Measurements from ENCODE around the gene TMED1.
"Not testable (repeated sequence)": the region's sequence is repeated elsewhere in the genome, so short reads cannot be mapped to it uniquely, and the experiment has no call there.

TMED1 gene, protein sequence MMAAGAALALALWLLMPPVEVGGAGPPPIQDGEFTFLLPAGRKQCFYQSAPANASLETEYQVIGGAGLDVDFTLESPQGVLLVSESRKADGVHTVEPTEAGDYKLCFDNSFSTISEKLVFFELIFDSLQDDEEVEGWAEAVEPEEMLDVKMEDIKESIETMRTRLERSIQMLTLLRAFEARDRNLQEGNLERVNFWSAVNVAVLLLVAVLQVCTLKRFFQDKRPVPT

GRCh38 chr19:10835754-10836478 lies at the start of gene TMED1:
TMED1 (minus strand) TSS chr19:10836212; CDS start chr19:10836191, 21 bp downstream.
- Histone ChIP-seq H3K27me3 (ENCODE audit: control insufficient read depth in 1 of 2, insufficient read depth in 2 of 2, low read length in 2 of 2) (no peaks in the 10 kb centered on the region), H3K27ac (ENCODE audit: low read depth, low read length) (peak within 1 kb of the TSS; percentile 99), H3K36me3 (ENCODE audit: control insufficient read depth in 1 of 2, insufficient read depth in 2 of 2, low read length in 2 of 2) (peaks cover 9 to 27% of the 10 kb centered on the region in 2 donors), H3K4me1 (ENCODE audit: control insufficient read depth in 1 of 2, insufficient read depth in 2 of 2, low read length in 2 of 2) (peaks cover 5 to 15% of the 10 kb centered on the region in 2 donors), H3K9ac (ENCODE audit: low read depth in 1 of 2, low read length in 2 of 2) (peak within 1 kb of the TSS; percentile 84 to 87), H3K4me3 (ENCODE audit: low read depth in 1 of 2, low read length in 2 of 2) (peak within 1 kb of the TSS; percentile 80 to 83), H3K9me3 (ENCODE audit: control insufficient read depth in 1 of 2, low read length in 2 of 2) (peaks cover 0 to 4% of the 10 kb centered on the region in 2 donors)

- Histone ChIP-seq H3K4me1 (ENCODE audit: control insufficient read depth in 1 of 2, insufficient read depth in 2 of 2, low read length in 2 of 2) (peaks cover 0 to 6% of the 10 kb centered on the region in 2 donors), H3K27me3 (ENCODE audit: control insufficient read depth in 1 of 2, insufficient read depth in 2 of 2, low read length in 2 of 2) (no peaks in the 10 kb centered on the region), H3K27ac (ENCODE audit: low read depth, low read length) (no peak overlapping the region), H3K4me3 (ENCODE audit: low read depth in 1 of 2, low read length in 2 of 2) (no peak overlapping the region), H3K36me3 (ENCODE audit: control insufficient read depth in 1 of 2, insufficient read depth in 2 of 2, low read length in 2 of 2) (no peaks in the 10 kb centered on the region), H3K9me3 (ENCODE audit: control insufficient read depth in 1 of 2, low read length in 2 of 2) (no peaks in the 10 kb centered on the region), H3K9ac (ENCODE audit: low read depth in 1 of 2, low read length in 2 of 2) (no peak overlapping the region)
These were observed 49.5 kb upstream of the TMED1 start for GRCh38 chr19:10885201-10886169.

DNA sequence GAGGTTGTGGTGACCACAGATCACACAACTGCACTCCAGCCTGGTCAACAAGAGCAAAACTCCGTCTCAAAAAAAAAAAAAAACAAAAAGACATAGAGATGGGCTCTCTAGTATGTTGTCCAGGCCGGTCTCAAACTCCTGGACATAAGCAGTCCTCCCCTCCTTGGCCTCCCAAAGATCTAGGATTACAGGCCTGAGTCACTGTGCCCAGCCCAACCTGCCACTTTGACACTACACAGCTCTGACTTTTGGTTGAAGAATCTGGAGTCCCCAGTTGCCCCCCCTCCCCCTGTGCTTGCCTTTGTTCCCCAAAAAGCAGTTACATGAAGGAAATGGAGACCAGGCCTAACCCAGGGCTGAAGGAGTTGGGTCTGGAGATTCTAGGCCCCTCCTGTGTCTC lies 48.3 kb upstream of the TMED1 start:
- Histone ChIP-seq H3K27ac (ENCODE audit: low read depth, low read length) (no peak overlapping the region), H3K36me3 (ENCODE audit: control insufficient read depth in 1 of 2, insufficient read depth in 2 of 2, low read length in 2 of 2) (no peaks in the 10 kb centered on the region), H3K4me1 (ENCODE audit: control insufficient read depth in 1 of 2, insufficient read depth in 2 of 2, low read length in 2 of 2) (peaks cover 2 to 6% of the 10 kb centered on the region in 2 donors), H3K4me3 (ENCODE audit: low read depth in 1 of 2, low read length in 2 of 2) (no peak overlapping the region), H3K27me3 (ENCODE audit: control insufficient read depth in 1 of 2, insufficient read depth in 2 of 2, low read length in 2 of 2) (no peaks in the 10 kb centered on the region), H3K9ac (ENCODE audit: low read depth in 1 of 2, low read length in 2 of 2) (no peak overlapping the region), H3K9me3 (ENCODE audit: control insufficient read depth in 1 of 2, low read length in 2 of 2) (no peaks in the 10 kb centered on the region)

DNA sequence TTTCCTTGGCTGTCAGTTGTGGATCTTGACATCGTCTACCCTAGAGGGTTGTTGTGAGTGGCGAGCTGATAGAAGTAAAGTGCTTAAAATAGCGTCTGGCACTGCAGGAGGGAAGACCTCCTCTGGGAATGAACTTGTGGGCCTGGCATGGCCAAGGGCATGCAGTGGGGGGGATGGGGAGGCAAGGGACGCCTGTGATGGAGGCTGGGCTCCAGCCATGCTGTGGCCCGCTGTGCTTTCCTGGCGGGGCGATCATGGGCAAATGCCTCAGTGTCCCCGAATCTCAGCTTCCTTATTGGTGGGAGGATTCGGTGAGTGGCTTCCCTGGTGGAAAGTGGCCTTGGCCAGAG lies 46.1 kb upstream of the TMED1 start:
- peaks cover 0 to 8% of the 10 kb centered on the region in 2 donors for H3K4me1 ChIP-seq (ENCODE audit: control insufficient read depth in 1 of 2, insufficient read depth in 2 of 2, low read length in 2 of 2)
- no peaks in the 10 kb centered on the region for H3K36me3 ChIP-seq (ENCODE audit: control insufficient read depth in 1 of 2, insufficient read depth in 2 of 2, low read length in 2 of 2)
- no peak overlapping the region for H3K4me3 ChIP-seq (ENCODE audit: low read depth in 1 of 2, low read length in 2 of 2)
- no peak overlapping the region for H3K27ac ChIP-seq (ENCODE audit: low read depth, low read length)
- H3K27me3 ChIP-seq (ENCODE audit: control insufficient read depth in 1 of 2, insufficient read depth in 2 of 2, low read length in 2 of 2): no peaks in the 10 kb centered on the region
- H3K9ac ChIP-seq (ENCODE audit: low read depth in 1 of 2, low read length in 2 of 2): no peak overlapping the region
- H3K9me3 ChIP-seq (ENCODE audit: control insufficient read depth in 1 of 2, low read length in 2 of 2): no peaks in the 10 kb centered on the region

DNA sequence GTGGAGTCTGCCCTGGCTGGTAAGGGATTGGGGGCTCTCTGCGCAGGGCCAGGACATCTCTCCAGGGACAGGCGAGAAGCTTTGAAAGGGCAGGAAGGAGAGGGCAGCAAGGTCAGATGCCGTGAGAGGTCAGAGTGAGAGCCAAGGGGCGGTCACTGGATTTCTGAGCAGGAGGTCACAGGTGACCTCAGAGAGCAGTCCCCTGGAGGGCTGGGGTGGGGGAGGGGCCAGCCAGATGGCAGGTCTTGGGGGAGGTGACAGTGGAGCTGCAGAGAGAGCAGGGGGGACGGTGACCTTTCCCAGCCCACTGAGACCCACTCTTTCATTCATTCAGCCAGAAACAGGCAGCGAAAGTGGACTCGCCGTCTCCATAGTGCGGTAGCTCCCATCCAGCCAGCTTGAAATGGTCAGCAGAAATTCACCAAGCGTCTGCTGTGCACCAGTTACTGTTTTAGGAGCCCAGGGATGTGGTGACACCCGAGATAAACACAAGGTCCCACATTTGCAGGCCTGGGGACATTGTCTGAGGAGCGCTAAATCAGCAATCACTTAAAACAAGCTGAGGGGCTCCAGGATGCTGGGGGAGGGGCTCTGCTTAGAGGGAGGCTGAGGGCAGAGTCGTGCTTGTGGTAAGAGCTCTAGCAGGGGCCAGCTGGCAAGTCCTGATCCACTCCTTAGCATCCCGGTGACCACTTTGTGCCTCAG lies 45.5 kb upstream of the TMED1 start:
- no peaks in the 10 kb centered on the region for H3K9me3 ChIP-seq (ENCODE audit: control insufficient read depth in 1 of 2, low read length in 2 of 2)
- H3K27ac ChIP-seq (ENCODE audit: low read depth, low read length): no peak overlapping the region
- H3K27me3 ChIP-seq (ENCODE audit: control insufficient read depth in 1 of 2, insufficient read depth in 2 of 2, low read length in 2 of 2): no peaks in the 10 kb centered on the region
- H3K4me1 ChIP-seq (ENCODE audit: control insufficient read depth in 1 of 2, insufficient read depth in 2 of 2, low read length in 2 of 2): peaks cover 0 to 8% of the 10 kb centered on the region in 2 donors
- H3K4me3 ChIP-seq (ENCODE audit: low read depth in 1 of 2, low read length in 2 of 2): no peak overlapping the region
- no peaks in the 10 kb centered on the region for H3K36me3 ChIP-seq (ENCODE audit: control insufficient read depth in 1 of 2, insufficient read depth in 2 of 2, low read length in 2 of 2)
- H3K9ac ChIP-seq (ENCODE audit: low read depth in 1 of 2, low read length in 2 of 2): no peak overlapping the region

GRCh38 chr19:10878253-10878652 lies 42.2 kb upstream of the TMED1 start:
- H3K27me3 ChIP-seq (ENCODE audit: control insufficient read depth in 1 of 2, insufficient read depth in 2 of 2, low read length in 2 of 2): no peaks in the 10 kb centered on the region
- H3K4me1 ChIP-seq (ENCODE audit: control insufficient read depth in 1 of 2, insufficient read depth in 2 of 2, low read length in 2 of 2): peaks cover under 1 to 12% of the 10 kb centered on the region in 2 donors
- no peaks in the 10 kb centered on the region for H3K36me3 ChIP-seq (ENCODE audit: control insufficient read depth in 1 of 2, insufficient read depth in 2 of 2, low read length in 2 of 2)
- no peak overlapping the region for H3K9ac ChIP-seq (ENCODE audit: low read depth in 1 of 2, low read length in 2 of 2)
- H3K9me3 ChIP-seq (ENCODE audit: control insufficient read depth in 1 of 2, low read length in 2 of 2): no peaks in the 10 kb centered on the region
- no peak overlapping the region for H3K4me3 ChIP-seq (ENCODE audit: low read depth in 1 of 2, low read length in 2 of 2)
- no peak overlapping the region for H3K27ac ChIP-seq (ENCODE audit: low read depth, low read length)

DNA sequence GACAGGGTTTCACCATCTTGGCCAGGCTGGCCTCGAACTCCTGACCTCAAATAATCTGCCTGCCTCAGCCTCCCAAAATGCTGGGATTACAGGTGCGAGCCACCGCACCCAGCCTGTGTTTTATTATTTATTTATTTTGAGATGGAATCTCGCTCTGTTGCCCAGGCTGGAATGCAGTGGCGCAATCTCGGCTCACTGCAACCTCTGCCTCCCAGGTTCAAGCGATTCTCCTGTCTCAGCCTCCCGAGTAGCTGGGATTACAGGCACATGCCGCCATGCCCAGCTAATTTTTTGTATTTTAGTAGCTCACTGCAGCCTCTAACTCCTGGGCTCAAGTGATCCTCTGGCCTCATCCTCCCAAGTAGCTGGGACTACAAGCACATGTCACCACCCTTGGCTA lies 41.6 kb upstream of the TMED1 start:
- peaks cover 7 to 17% of the 10 kb centered on the region in 2 donors for H3K4me1 ChIP-seq (ENCODE audit: control insufficient read depth in 1 of 2, insufficient read depth in 2 of 2, low read length in 2 of 2)
- H3K36me3 ChIP-seq (ENCODE audit: control insufficient read depth in 1 of 2, insufficient read depth in 2 of 2, low read length in 2 of 2); H3K9ac ChIP-seq (ENCODE audit: low read depth in 1 of 2, low read length in 2 of 2); H3K9me3 ChIP-seq (ENCODE audit: control insufficient read depth in 1 of 2, low read length in 2 of 2); H3K27me3 ChIP-seq (ENCODE audit: control insufficient read depth in 1 of 2, insufficient read depth in 2 of 2, low read length in 2 of 2); H3K27ac ChIP-seq (ENCODE audit: low read depth, low read length); H3K4me3 ChIP-seq (ENCODE audit: low read depth in 1 of 2, low read length in 2 of 2): not testable (repeated sequence)

DNA sequence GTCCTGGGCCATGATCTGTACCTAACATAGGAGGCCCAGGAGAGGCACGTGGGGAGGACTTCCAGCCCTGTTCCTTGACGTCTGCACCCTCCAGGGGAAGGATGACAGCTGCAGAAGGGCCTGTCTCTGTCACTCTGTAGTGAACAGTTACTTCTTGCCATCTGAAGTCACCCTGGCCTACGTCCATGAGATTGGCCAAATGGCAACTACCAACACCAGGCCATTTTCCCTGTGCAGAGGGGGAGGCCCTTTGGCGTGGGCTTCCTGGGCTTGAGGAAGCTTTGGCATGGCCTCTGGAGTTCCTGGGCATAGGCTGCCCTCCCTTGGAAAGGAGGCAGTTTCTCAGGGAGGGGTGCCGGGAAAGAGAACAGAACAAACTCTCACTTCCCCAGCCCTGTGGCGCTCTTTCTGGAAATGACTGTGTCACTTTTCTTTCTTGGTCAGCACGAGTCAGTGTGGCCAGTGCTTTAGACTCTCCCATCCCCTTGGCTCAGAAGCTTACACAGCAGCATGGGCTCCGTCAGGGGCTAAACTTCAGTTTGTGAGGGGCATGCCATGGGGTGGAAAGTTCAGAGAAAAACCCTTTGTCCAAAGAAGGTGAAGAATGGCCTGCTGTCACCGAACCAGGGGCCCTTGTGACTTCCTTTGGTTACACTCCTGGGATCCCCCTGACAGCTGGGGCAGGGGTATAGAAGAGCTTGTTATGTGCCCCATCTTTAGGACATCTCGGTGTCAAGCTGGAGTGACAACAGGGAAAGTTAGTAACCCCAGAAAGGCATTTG lies 40.6 kb upstream of the TMED1 start:
- Histone ChIP-seq H3K27ac (ENCODE audit: low read depth, low read length) (no peak overlapping the region), H3K4me3 (ENCODE audit: low read depth in 1 of 2, low read length in 2 of 2) (no peak overlapping the region), H3K4me1 (ENCODE audit: control insufficient read depth in 1 of 2, insufficient read depth in 2 of 2, low read length in 2 of 2) (peaks cover 8 to 17% of the 10 kb centered on the region in 2 donors), H3K36me3 (ENCODE audit: control insufficient read depth in 1 of 2, insufficient read depth in 2 of 2, low read length in 2 of 2) (no peaks in the 10 kb centered on the region), H3K9ac (ENCODE audit: low read depth in 1 of 2, low read length in 2 of 2) (no peak overlapping the region), H3K27me3 (ENCODE audit: control insufficient read depth in 1 of 2, insufficient read depth in 2 of 2, low read length in 2 of 2) (no peaks in the 10 kb centered on the region), H3K9me3 (ENCODE audit: control insufficient read depth in 1 of 2, low read length in 2 of 2) (no peaks in the 10 kb centered on the region)

GRCh38 chr19:10874024-10874423 lies 38.0 kb upstream of the TMED1 start:
- H3K4me1 ChIP-seq (ENCODE audit: control insufficient read depth in 1 of 2, insufficient read depth in 2 of 2, low read length in 2 of 2): peaks cover 8 to 17% of the 10 kb centered on the region in 2 donors
- no peak overlapping the region for H3K4me3 ChIP-seq (ENCODE audit: low read depth in 1 of 2, low read length in 2 of 2)
- H3K36me3 ChIP-seq (ENCODE audit: control insufficient read depth in 1 of 2, insufficient read depth in 2 of 2, low read length in 2 of 2): no peaks in the 10 kb centered on the region
- H3K9ac ChIP-seq (ENCODE audit: low read depth in 1 of 2, low read length in 2 of 2): no peak overlapping the region
- no peaks in the 10 kb centered on the region for H3K27me3 ChIP-seq (ENCODE audit: control insufficient read depth in 1 of 2, insufficient read depth in 2 of 2, low read length in 2 of 2)
- no peak overlapping the region for H3K27ac ChIP-seq (ENCODE audit: low read depth, low read length)
- H3K9me3 ChIP-seq (ENCODE audit: control insufficient read depth in 1 of 2, low read length in 2 of 2): no peaks in the 10 kb centered on the region
